ENCODE measurements around the gene SGCG.

DNA sequence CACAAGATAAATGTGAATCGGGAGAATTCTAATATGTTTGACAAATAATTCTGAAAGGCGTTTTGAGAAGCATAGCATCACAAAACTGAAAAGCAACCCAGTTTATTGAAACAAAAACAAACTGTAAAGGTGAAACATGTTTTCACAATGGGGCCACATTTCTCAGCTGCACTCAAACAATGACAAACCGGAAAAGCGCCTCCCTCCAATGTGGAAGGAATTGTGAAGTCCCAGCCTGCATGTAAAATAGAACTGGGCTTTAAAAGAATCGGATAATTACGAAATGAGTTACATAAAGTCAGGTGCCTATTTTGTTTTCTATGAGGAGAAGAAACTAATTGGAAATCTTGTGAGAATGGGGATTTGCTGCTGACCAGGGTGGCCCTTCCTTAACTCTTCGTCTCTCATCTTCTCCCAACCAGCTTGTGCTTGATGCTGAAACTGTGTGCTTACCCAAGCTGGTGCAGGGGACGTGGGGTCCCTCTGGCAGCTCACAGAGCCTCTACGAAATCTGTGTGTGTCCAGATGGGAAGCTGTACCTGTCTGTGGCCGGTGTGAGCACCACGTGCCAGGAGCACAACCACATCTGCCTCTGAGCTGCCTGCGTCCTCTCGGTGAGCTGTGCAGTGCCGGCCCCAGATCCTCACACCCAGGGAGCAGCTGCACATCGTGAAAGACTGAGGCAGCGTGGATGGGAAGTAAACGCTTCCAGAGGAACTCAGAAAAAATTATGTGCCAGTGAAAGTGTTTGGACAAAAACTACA is 143.3 kb downstream of the SGCG start:
- TF ChIP-seq CTCF (IDR thresholded peaks at IDR 0.05) (no peak), POLR2A (IDR thresholded peaks at IDR 0.05) (no peak)

Data from sigmoid colon (tissue), 3 donors.